T-cell (primary cell): ENCODE results near the gene ZNF391. TPM values are rescaled to one million over a fixed set of nuclear protein-coding genes. Genes with fewer than 3 reads are reported as not detected.

Experiments
- ATAC-seq, 4 experiments: fragments of 200-7000 bp in 3 of 4; fragments of 150-1000 bp in 1 of 4; cut with Tn5 transposase; replicated peaks in 1 of 4; 1 replicate in 3 of 4; 2 replicates in 1 of 4; pipeline ENCODE4 v1.10.0; 2021; ENCODE audit warnings: moderate library complexity in 3 of 4, mild to moderate bottlenecking in 2 of 4, moderate number of reproducible peaks in 1 of 4
- CTCF ChIA-PET, 2 donors: fragments of 300-600 bp; sonication (Branson Sonifier 250); formaldehyde crosslinking; loops; one replicate each; lab custom pipeline; 2022; ENCODE audit warnings: antibody characterized with exemption in 2 of 2; lab: Charles Lee
- POLR2A ChIA-PET, 2 donors: fragments of 300-600 bp; sonication (Branson Sonifier 250); formaldehyde crosslinking; loops; one replicate each; lab custom pipeline; 2022; ENCODE audit warnings: antibody characterized with exemption in 2 of 2; lab: Charles Lee
- DNase-seq, 35 experiments: peaks; one replicate each; pipeline versions ENCODE4 v3.0.0 to v3.0.0-alpha.2; 2013 to 2023
- H3K27ac ChIP-seq: one replicate; pipeline ENCODE4 v1.5.1; 2013; ENCODE audit warnings: low read length
- H3K27me3 ChIP-seq, 2 experiments: replicated peaks in 1 of 2; 1 replicate in 1 of 2; 2 replicates in 1 of 2; pipeline versions ENCODE4 v1.6.1 to v1.7.0; 2013; ENCODE audit warnings: low read length in 1 of 2, mixed read lengths in 1 of 2; ENCODE audit not compliant: control insufficient read depth in 2 of 2, insufficient read depth in 2 of 2; ENCODE audit errors: extremely low read depth in 1 of 2
- H3K36me3 ChIP-seq, 2 donors: 1 replicate in 1 of 2; 2 replicates in 1 of 2; pipeline versions ENCODE4 v1.6.1 to v1.7.0; 2013; ENCODE audit warnings: low read length in 1 of 2; ENCODE audit not compliant: control insufficient read depth in 2 of 2, insufficient read depth in 1 of 2; ENCODE audit errors: extremely low read depth in 1 of 2
- H3K4me1 ChIP-seq, 2 experiments: 1 replicate in 1 of 2; 2 replicates in 1 of 2; pipeline versions ENCODE4 v1.6.1 to v1.7.0; 2013; ENCODE audit warnings: low read length in 2 of 2, mixed read lengths in 1 of 2; ENCODE audit not compliant: insufficient read depth in 2 of 2, control insufficient read depth in 1 of 2; ENCODE audit errors: extremely low read depth in 1 of 2
- H3K4me3 ChIP-seq, 2 donors: 1 replicate in 1 of 2; 2 replicates in 1 of 2; pipeline versions ENCODE4 v1.5.1 to v1.7.0; 2013; ENCODE audit warnings: mild to moderate bottlenecking in 2 of 2, low read length in 1 of 2, moderate library complexity in 1 of 2; ENCODE audit not compliant: control insufficient read depth in 1 of 2; ENCODE audit errors: extremely low read depth in 1 of 2
- H3K9me3 ChIP-seq: 2 replicates; pipeline ENCODE4 v1.7.0; 2013
- H3K27ac Mint-ChIP-seq, 2 donors: one replicate each; pipeline ENCODE4 v1.8.0; 2020 to 2021; ENCODE audit warnings: mild to moderate bottlenecking in 2 of 2, mixed read lengths in 2 of 2
- H3K27me3 Mint-ChIP-seq, 2 donors: one replicate each; pipeline ENCODE4 v1.8.0; 2021 to 2022; ENCODE audit warnings: mixed read lengths in 2 of 2
- H3K36me3 Mint-ChIP-seq: one replicate; pipeline ENCODE4 v1.8.0; 2021; ENCODE audit warnings: mixed read lengths
- H3K4me1 Mint-ChIP-seq, 3 donors: one replicate each; pipeline ENCODE4 v1.8.0; 2020 to 2022; ENCODE audit warnings: mixed read lengths in 3 of 3, mild to moderate bottlenecking in 1 of 3
- H3K4me3 Mint-ChIP-seq, 3 donors: one replicate each; pipeline ENCODE4 v1.8.0; 2020 to 2022; ENCODE audit warnings: mild to moderate bottlenecking in 3 of 3, mixed read lengths in 3 of 3, moderate library complexity in 3 of 3
- H3K9me3 Mint-ChIP-seq, 3 donors: one replicate each; pipeline ENCODE4 v1.8.0; 2020 to 2022; ENCODE audit warnings: mixed read lengths in 3 of 3
- WGBS: methylation state at CpG from one replicate; pipeline ENCODE4 v1.1.5; 2013; ENCODE audit warnings: missing lambda C conversion rate; ENCODE audit not compliant: insufficient coverage; 5-methylcytosine and 5-hydroxymethylcytosine counted together
- total RNA-seq, 35 experiments: library from RNA in 6 of 35; stranded (reverse) in 6 of 35; fragments of 120-200 nt in 1 of 35; gene quantifications; one replicate each; pipeline versions ENCODE4 v1.2.1 to v1.2.4 and lab custom pipeline; 2013 to 2026

Gene ZNF391
- total RNA-seq, 5 donors from 2014 or later (not counting 1 experiment from before 2014, with no cell fraction given), result 2.0 to 4.5 (median 4.2) TPM

DNA sequence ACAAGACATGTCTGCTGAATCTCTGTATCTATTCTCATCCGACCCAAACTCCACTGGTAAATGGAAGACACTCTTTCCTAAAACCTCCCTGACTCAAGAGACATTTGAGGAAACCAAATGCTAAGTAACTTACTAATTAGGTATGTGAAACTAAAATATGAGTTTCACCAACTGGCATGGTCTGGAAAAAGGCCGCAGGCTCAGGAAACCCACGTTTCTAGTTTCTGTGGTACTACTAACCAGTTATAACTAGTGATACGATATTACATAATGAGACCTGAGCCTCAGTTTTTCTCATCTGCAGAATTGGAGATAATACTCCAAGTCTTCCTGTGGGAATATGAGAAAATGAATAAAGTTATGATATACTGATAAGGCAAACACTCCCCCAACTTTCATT, 39.9 kb downstream of the ZNF391 start:
- Histone ChIP-seq H3K27me3 (peaks cover 0 to 2% of the 10 kb centered on the region in 2 experiments), H3K4me1 (no peaks in the 10 kb centered on the region), H3K36me3 (no peaks in the 10 kb centered on the region), H3K27ac (no peak overlapping the region), H3K9me3 (no peaks in the 10 kb centered on the region), H3K4me3 (no peak overlapping the region)
- WGBS, result no CpG with 5 or more reads among the region's 4 CpGs
- H3K4me3 Mint-ChIP-seq, result no peak overlapping the region
- no peak overlapping the region for H3K27ac Mint-ChIP-seq
- ChIA-PET POLR2A (no interaction called here), CTCF (no interaction called here)
- no peaks in the 10 kb centered on the region for H3K36me3 Mint-ChIP-seq
- H3K9me3 Mint-ChIP-seq, result peaks cover 0 to 8% (median 0%) of the 10 kb centered on the region in 3 donors
- DNase-seq (no peak), ATAC-seq (no peak)
- no peaks in the 10 kb centered on the region for H3K4me1 Mint-ChIP-seq
- peaks cover 0 to 5% of the 10 kb centered on the region in 2 donors for H3K27me3 Mint-ChIP-seq

DNA sequence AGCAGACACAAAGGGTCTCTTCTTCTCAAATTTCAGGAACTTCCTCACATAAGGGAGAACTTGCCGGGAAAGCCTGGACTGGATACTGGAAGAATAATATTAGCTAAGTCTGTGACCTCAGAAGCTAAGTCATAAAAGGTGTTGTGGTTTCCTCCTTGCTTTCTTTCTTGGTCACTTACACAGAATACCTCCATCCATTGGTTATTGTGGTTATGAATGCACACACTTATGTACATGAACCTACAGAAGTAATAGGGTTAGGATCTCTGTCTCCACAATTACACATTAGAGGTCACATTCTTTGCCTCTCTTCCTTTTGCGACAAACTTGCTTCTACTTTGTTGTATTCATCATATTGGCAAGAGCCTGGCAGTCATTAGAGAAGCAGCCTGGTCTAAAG, 40.4 kb downstream of the ZNF391 start:
- peaks cover 0 to 5% of the 10 kb centered on the region in 2 donors for H3K27me3 Mint-ChIP-seq
- ChIA-PET POLR2A (no interaction called here), CTCF (no interaction called here)
- H3K36me3 Mint-ChIP-seq, result no peaks in the 10 kb centered on the region
- no peaks in the 10 kb centered on the region for H3K4me1 Mint-ChIP-seq
- H3K4me3 ChIP-seq, result no peak overlapping the region
- H3K4me3 Mint-ChIP-seq, result no peak overlapping the region
- no peak for DNase-seq
- H3K9me3 Mint-ChIP-seq, result peaks cover 0 to 8% (median 2%) of the 10 kb centered on the region in 3 donors
- WGBS, result 100% methylated on average over 1 of the region's 2 CpGs
- no peak for ATAC-seq
- H3K27ac Mint-ChIP-seq, result no peak overlapping the region
- H3K9me3 ChIP-seq, result no peaks in the 10 kb centered on the region
- peaks cover 0 to 2% of the 10 kb centered on the region in 2 experiments for H3K27me3 ChIP-seq
- H3K36me3 ChIP-seq, result no peaks in the 10 kb centered on the region
- H3K4me1 ChIP-seq, result no peaks in the 10 kb centered on the region
- no peak overlapping the region for H3K27ac ChIP-seq

DNA sequence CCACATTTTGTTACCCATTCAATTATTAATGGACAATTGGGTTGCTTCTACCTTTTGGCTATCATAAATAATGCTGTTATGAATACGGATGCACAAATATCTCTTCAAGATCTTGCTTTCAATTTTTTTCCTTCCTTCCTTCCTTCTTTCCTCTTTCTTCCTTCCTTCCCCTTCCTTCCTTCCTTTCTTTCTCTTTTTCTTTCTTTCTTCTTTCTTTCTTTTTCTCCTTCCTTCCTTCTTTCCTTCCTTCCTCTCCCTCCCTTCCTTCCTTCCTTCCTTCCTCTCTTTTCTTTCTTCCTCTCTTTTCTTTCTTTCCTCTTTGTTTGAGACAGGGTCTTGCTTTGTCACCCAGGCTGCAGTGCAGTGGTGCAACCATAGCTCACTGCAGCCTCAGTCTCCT, 45.2 kb downstream of the ZNF391 start:
- H3K4me1 Mint-ChIP-seq, result no peaks in the 10 kb centered on the region
- Histone ChIP-seq H3K4me1 (no peaks in the 10 kb centered on the region), H3K27ac (no peak overlapping the region), H3K4me3 (no peak overlapping the region), H3K36me3 (no peaks in the 10 kb centered on the region), H3K27me3 (peaks cover 0 to 2% of the 10 kb centered on the region in 2 experiments), H3K9me3 (peaks cover 3% of the 10 kb centered on the region)
- ATAC-seq, result no peak
- ChIA-PET POLR2A (no interaction called here), CTCF (no interaction called here)
- WGBS, result 100% methylated on average over 1 of the region's 1 CpG
- peaks cover 12% of the 10 kb centered on the region for H3K36me3 Mint-ChIP-seq
- peaks cover 0 to 27% (median 13%) of the 10 kb centered on the region in 3 donors for H3K9me3 Mint-ChIP-seq
- no peak overlapping the region for H3K4me3 Mint-ChIP-seq
- H3K27me3 Mint-ChIP-seq, result peaks cover 0 to 9% of the 10 kb centered on the region in 2 donors
- no peak for DNase-seq
- no peak overlapping the region for H3K27ac Mint-ChIP-seq

DNA sequence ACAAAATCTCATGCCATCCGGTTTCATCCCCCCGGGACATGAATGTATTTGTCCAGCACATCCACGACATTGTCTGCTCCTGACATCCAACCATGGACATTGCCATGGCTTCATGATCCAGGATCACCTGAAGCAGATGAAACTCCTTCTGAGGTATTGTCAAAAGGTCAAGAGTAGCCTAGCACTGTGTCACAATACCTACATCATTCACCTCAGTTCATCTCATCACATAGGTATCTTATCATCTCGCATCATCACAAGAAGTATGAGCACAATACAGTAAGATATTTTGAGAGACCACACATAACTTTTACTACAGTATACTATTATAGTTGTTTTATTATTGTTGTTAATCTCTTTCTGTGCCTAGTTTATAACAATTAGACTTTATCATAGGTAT, 50.8 kb downstream of the ZNF391 start:
- H3K36me3 ChIP-seq, result no peaks in the 10 kb centered on the region
- no peaks in the 10 kb centered on the region for H3K4me1 ChIP-seq
- H3K27me3 Mint-ChIP-seq, result peaks cover 0 to 4% of the 10 kb centered on the region in 2 donors
- ATAC-seq, result no peak
- ChIA-PET CTCF (no interaction called here), POLR2A (no interaction called here)
- peaks cover 3% of the 10 kb centered on the region for H3K9me3 ChIP-seq
- WGBS, result 87% methylated on average over 3 of the region's 4 CpGs
- H3K4me1 Mint-ChIP-seq, result no peaks in the 10 kb centered on the region
- no peaks in the 10 kb centered on the region for H3K27me3 ChIP-seq
- H3K36me3 Mint-ChIP-seq, result peaks cover 18% of the 10 kb centered on the region
- H3K27ac Mint-ChIP-seq, result no peak overlapping the region
- H3K27ac ChIP-seq, result no peak overlapping the region
- H3K4me3 Mint-ChIP-seq, result no peak overlapping the region
- no peak overlapping the region for H3K4me3 ChIP-seq
- peaks cover 11 to 45% (median 18%) of the 10 kb centered on the region in 3 donors for H3K9me3 Mint-ChIP-seq
- DNase-seq, result no peak

DNA sequence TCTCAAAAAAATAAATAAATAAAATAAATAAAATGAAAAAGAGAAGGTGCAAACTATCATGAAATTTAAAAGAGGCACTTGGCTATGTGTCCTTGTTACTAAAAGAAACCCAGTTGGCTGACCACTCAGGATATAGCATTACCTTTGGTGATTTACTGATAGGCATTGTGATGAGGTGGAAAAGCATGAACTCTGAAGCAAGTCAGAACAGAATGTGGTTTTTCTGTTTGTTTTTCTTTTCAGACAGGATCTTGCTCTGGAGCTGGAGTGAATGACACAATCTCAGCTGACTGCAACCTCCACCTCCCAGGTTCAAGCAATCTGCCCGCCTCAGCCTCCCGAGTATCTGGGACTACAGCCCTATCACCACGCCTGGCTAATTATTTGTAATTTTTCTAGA, 52.4 kb downstream of the ZNF391 start:
- CTCF ChIA-PET, result no interaction called here
- Histone ChIP-seq H3K4me1 (no peaks in the 10 kb centered on the region), H3K36me3 (no peaks in the 10 kb centered on the region), H3K9me3 (no peaks in the 10 kb centered on the region), H3K27me3 (no peaks in the 10 kb centered on the region), H3K27ac (no peak overlapping the region), H3K4me3 (no peak overlapping the region)
- ATAC-seq (no peak), DNase-seq (no peak)
- H3K27me3 Mint-ChIP-seq, result peaks cover 0 to 1% of the 10 kb centered on the region in 2 donors
- no peak overlapping the region for H3K27ac Mint-ChIP-seq
- peaks cover 14 to 34% (median 15%) of the 10 kb centered on the region in 3 donors for H3K9me3 Mint-ChIP-seq
- WGBS, result 100% methylated on average over 3 of the region's 3 CpGs
- POLR2A ChIA-PET, result no interaction called here
- H3K36me3 Mint-ChIP-seq, result peaks cover 15% of the 10 kb centered on the region
- no peaks in the 10 kb centered on the region for H3K4me1 Mint-ChIP-seq
- H3K4me3 Mint-ChIP-seq, result no peak overlapping the region

DNA sequence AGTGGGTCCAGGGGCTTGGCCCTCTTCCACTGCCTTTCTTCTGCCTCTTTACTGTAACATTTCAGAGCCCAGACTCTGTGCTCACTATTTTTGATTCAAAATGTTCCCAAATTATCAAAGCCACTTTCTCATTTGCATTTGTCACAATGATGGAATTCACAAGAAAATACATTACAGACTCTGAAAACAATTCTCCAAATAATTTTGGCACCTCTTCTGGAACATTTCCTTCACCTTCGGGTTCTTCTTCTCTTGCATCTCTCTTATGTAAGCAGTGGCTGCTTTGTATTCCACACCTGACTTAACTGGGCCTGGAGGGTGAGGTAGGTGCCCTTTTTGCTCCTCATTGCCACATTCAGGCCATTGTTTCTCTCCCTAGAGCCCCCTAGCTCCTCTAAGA, 54.4 kb downstream of the ZNF391 start:
- POLR2A ChIA-PET, result no interaction called here
- Mint-ChIP-seq H3K27ac (no peak overlapping the region), H3K27me3 (no peaks in the 10 kb centered on the region), H3K9me3 (peaks cover 15 to 33% (median 20%) of the 10 kb centered on the region in 3 donors), H3K4me3 (no peak overlapping the region), H3K4me1 (no peaks in the 10 kb centered on the region), H3K36me3 (peaks cover 18% of the 10 kb centered on the region)
- ATAC-seq, result no peak
- Histone ChIP-seq H3K36me3 (no peaks in the 10 kb centered on the region), H3K9me3 (peaks cover 2% of the 10 kb centered on the region), H3K27me3 (no peaks in the 10 kb centered on the region), H3K27ac (no peak overlapping the region), H3K4me3 (no peak overlapping the region), H3K4me1 (no peaks in the 10 kb centered on the region)
- CTCF ChIA-PET, result interaction anchor here in 1 of 2 donors (0.6 kb wide), 1 partner anchor 869 kb away, joined by 3 read pairs; no protein-coding TSS in a partner anchor
- DNase-seq, result no peak
- WGBS, result no CpG with 5 or more reads among the region's 1 CpG

DNA sequence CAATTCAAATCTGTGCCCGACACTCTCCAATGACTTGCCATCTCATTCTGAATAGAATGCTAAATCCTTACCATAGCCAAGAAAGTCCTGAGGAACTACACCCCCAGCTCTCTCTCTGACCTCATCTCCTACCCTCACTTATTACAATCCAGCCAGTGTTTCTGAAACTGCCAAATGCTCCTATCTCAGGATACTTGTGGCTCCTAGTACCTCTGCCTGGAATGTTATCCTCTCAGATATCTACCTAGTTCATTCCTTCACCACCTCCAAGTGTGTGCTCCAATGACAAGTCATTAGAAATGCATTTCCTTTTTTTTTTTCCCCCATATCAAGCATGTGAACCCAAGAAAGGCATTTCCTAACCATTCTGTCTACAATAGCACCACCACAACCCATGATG, 59.9 kb downstream of the ZNF391 start:
- Histone ChIP-seq H3K4me3 (no peak overlapping the region), H3K36me3 (peaks cover 5 to 13% of the 10 kb centered on the region in 2 donors), H3K4me1 (no peaks in the 10 kb centered on the region), H3K27ac (no peak overlapping the region), H3K9me3 (peaks cover 41% of the 10 kb centered on the region), H3K27me3 (no peaks in the 10 kb centered on the region)
- ChIA-PET POLR2A (no interaction called here), CTCF (no interaction called here)
- peaks cover 57% of the 10 kb centered on the region for H3K36me3 Mint-ChIP-seq
- H3K27ac Mint-ChIP-seq, result no peak overlapping the region
- H3K27me3 Mint-ChIP-seq, result no peaks in the 10 kb centered on the region
- H3K4me3 Mint-ChIP-seq, result no peak overlapping the region
- ATAC-seq (no peak), DNase-seq (no peak)
- peaks cover 21 to 52% (median 47%) of the 10 kb centered on the region in 3 donors for H3K9me3 Mint-ChIP-seq
- WGBS, result 100% methylated on average over 1 of the region's 1 CpG
- H3K4me1 Mint-ChIP-seq, result no peaks in the 10 kb centered on the region
